ENCODE results near the gene TREX2.

Gene TREX2

GRCh38 chrX:153454901-153455550 is 9.2 kb upstream of the TREX2 start:
- DNase-seq = no peak

DNA sequence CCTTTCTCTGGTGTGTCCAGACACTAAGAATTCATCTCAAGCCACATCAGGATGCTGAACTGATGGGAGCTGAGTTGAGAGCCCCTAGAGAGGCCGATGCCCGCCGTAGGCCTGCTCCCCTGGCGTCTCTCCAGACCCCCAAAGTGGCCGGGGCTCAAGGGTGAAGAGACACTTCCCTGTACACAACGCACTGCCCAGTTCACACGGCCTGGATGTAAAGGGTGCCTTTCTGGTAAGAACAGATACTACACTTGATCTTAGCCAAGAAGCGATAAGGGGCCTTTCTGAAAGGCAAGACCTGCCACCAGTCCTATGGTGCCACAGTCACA is 5.1 kb upstream of the TREX2 start:
- DNase-seq = no peak

DNA sequence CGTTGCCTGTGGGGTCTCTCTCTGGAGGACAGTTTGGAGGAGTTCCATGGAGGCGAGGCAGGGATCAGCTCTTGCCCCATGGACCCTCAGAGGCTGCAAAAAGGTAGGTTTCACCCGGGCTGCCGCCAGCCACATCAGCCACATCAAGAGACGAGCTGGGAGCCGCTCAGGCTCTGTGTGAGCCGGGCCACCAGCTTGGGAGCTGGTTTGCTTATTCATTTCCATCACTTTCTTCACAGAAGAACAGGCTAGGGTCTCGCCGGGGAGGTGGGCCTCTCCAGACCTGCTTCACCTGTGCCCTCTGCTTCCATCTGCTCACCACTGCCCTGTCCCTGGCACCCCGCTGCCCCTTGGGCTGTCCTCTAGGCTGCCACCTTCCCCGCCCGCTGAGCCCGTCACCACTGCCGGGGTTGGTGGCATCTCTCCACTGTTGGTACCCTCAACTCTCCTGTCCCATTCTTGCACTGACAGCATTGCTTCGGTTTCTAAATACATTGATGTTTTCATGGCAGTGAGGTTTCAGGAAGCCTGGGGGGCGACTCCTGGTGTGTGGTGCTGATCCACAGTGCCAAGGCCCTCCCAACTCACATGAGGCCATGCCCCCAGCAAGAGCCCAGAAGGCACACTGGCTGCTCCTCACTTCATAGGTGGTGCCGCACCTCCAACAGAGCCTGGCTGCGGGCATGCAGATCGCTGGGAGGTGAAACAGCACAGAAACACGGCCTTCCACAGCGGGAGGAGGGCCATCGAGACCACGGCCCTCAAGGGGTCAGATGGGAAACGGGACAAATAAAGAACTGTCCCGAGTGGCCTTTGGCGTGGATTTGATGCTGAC is 4.5 kb upstream of the TREX2 start:
- DNase-seq = no peak

DNA sequence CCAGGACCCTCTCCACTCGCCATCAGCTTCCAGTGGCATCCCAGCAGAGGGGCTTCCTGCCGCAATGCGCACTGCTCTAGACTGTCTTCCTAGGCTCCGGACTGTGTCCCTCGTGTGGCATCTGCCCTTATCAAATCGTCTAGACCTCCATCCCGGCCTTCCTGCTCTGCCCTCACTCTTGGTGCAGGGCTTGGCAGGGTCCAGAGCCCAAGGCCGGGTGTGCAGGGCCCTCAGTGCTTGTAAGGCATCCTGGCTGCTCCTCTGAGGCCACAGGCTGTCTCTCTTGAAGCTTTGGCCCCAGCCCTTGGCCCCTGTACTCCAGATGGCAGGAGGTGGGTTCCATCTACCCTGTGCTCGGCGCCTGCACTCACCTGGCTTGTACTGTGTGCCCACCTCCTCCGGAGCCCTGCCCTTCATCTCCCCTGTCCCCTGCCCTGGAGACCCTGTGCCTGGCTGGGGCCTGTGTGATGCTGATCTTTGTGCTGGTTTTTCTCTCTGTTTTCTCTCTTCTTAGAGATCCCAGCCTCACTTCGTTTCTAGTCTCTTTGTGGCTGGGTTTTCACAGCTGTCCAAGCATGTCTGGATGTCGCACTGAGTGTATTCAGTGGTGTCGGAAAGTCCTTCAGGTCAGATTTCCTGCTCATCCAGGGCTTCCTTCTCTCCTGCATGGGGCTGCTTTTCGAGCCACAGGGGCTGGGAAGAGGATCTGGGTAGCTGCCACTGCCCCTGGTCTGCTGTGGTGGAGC is 3.7 kb upstream of the TREX2 start:
- no peak for DNase-seq

GRCh38 chrX:153448556-153449367 is 2.9 kb upstream of the TREX2 start:
- no peak for DNase-seq

DNA sequence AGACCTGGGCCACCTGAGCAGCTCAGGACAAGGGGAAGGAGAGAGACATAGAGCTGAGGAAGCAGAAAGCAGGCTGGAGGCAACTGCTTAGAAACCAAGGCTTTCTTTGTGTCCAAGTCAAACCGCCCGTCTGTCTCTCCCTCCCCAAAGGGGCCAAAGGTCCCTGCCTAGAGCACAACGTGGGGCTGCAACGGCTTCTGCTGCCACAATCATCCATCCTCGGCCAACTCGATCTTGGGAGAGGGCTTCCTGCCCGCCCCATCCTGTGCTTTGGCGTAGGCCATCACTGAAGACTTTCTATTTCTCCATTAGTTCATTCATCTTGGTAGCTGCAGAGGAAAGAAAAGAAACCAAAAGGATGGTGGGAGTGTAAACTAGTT is 1.7 kb upstream of the TREX2 start:
- no peak for DNase-seq

DNA sequence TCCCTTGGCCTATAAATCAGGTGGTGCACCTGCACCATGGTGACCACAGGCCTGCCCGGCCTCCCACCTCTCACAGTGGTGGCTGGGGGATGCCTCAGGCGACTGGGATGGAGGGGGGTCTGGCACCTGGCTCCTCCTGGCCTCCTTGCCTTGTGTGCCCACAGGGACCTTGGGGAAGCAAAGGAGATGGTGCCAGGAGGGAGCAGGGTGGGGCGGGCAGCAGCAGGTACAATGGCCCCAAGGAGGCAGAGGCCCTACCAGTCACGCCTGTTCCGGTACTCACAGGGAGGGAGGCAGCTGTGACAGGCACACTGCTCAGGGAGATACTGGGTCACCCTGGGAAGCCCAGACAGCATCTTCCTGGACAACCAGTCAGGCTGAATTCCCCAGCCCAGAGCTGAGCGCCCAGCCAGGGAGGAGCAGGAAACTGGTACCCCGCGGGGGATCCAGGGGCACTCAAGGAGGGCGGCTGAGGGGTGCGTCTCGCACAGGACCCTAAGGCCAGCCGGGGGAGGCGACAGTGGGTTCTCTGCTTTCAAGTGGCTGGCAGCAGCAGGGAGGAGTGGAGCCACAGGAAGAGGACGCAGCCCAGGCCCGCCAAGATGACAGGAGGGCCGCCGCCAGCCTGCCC is 1.2 kb upstream of the TREX2 start:
- DNase-seq = no peak

- no peak for DNase-seq
Measured at GRCh38 chrX:153446636-153446936, 730 bp upstream of the TREX2 start.

GRCh38 chrX:153445106-153445855 is 575 bp downstream of the TREX2 start:
- no peak for DNase-seq

DNA sequence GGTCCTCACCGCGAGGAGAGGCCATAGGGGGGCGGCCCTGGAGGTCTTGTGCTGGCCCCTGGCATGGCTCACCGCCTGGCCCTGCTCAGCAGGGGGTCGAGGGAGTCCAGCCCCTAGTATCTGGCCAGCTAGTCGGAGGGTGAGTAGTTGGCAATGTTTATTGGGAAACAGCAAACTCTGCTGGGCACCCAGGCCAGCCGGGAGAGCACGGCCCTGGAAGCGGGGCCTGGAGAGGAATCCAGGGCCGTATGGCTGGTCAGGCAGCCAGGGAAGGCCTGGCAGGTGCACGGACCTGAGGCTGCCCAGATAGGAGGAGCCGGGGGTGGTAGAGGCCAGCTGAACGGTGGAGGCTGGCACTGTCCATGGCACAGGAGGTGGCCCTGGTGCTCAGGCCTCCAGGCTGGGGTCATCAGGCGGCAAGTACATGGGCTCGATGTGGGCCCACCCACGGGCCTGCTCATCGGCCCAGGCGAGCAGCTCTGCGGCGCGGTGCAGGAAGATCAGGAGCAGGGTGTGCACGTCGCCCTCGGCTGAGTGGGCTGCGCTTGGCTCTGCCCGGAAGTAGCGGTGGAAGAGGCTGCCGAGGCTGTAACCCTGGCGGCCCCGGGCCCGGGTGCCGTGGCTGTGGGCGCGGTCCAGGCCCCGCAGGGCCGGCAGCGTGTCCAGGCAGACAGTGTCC is 1.4 kb downstream of the TREX2 start:
- DNase-seq = no peak

GRCh38 chrX:153443476-153444332 is 2.2 kb downstream of the TREX2 start:
- DNase-seq = no peak

- no peak for DNase-seq
Measured at GRCh38 chrX:153442463-153442862, 3.4 kb downstream of the TREX2 start.

- DNase-seq = no peak
Measured at GRCh38 chrX:153441981-153442380, 3.9 kb downstream of the TREX2 start.

GRCh38 chrX:153441296-153441695 is 4.6 kb downstream of the TREX2 start:
- no peak for DNase-seq

DNA sequence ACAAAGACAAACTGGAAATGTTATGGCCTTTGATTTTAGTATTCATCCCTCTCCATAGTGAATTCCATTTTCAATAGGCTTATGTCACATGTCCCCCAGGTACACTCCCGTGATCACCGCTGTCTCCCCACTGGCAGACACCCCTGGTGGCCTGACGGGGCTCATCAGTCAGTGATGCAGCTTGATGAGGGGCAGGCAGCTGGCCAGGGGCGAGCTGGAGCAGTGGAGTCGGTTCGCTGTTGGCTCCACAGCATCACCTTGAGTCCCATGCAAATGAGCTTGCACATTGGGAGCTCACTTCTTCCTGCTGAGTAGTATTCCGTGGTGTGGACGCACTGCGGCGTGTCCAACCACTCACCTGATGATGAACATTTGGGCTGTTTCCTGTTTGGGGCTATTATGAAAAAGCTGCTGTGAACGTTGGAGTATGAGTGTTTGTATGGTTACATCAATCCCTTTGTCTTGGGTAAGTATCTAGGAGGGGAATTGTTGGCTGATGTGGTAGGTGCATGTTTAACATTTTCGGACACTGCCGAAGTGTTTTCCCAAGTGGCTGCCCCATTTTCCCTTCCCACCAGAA is 5.2 kb downstream of the TREX2 start:
- DNase-seq = no peak

GRCh38 chrX:153439977-153440376 is 5.9 kb downstream of the TREX2 start:
- no peak for DNase-seq

DNA sequence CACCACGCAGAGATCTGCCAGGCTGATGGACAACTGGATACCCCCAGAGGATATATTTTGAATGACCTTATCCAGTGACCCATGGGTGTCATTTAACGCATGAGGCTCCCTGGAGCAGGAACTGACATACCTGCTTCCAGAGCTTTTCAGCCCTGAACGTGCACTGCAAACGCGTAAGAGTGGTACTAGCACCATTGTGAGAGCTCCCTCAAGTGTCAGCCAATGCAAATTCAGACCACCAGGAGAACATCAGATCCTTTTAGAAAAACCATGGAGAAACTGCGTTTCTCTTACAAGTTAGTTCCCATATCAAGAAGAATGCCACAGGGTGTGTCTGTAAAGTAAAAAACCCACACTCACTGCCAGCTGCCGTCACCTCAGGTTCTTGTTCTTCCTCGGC is 7.3 kb downstream of the TREX2 start:
- no peak for DNase-seq

GRCh38 chrX:153435845-153436244 is 10.0 kb downstream of the TREX2 start:
- DNase-seq = no peak

DNA sequence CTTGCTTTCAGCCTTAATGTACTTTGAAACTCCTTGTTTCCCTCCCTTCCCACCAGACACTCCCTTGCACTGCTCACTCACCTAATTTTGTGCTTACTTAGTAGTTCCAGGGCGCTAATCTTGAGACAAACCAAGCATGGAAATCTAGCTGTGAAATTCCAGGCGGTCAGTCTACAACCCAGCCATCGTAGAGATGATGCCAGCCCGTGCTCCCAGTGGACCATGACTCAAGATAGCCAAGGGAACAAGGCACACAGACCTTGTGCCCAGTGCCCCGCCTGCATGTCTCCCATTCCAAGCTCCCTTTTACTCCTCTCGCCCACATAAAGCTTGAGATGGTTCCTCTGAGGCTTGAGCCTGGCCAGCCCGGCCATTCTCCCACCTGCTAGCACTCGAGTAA is 11.1 kb downstream of the TREX2 start:
- DNase-seq = no peak

- DNase-seq = no peak
Measured at GRCh38 chrX:153433781-153434285, 12.0 kb downstream of the TREX2 start.

Data from CD4-positive, alpha-beta T cell treated with Interleukin-17A for 4 hours (primary cell).